GM12872 (cell line): ENCODE measurements around the gene CBR3.

Experiments
- CTCF ChIP-seq: IDR thresholded peaks from 3 replicates; pipeline ENCODE4 v1.5.1; 2011; ENCODE audit warnings: low read depth, mild to moderate bottlenecking, low read length, moderate library complexity; ENCODE audit not compliant: insufficient read depth

The CBR3 gene

GRCh38 chr21:36132696-36133095, 2.2 kb upstream of the CBR3 start:
- no peak for TF ChIP-seq CTCF

GRCh38 chr21:36135391-36136102, 668 bp downstream of the CBR3 start:
- no peak for TF ChIP-seq CTCF

GRCh38 chr21:36141513-36141925, 6.6 kb downstream of the CBR3 start:
- peak; percentile 85 for TF ChIP-seq CTCF

GRCh38 chr21:36145259-36145658, 10.4 kb downstream of the CBR3 start:
- TF ChIP-seq CTCF, result no peak

GRCh38 chr21:36147911-36148310, 13.0 kb downstream of the CBR3 start:
- TF ChIP-seq CTCF, result no peak

GRCh38 chr21:36148886-36149285, 14.0 kb downstream of the CBR3 start:
- TF ChIP-seq CTCF, result no peak

GRCh38 chr21:36149788-36150711, 15.2 kb downstream of the CBR3 start:
- TF ChIP-seq CTCF, result no peak
